GOT3 (cell line): ENCODE measurements around the gene RGMA.

Experiments used
- DNase-seq: peaks from one replicate; lab custom pipeline; 2025; ENCODE audit warnings: mixed read lengths; lab: John Stamatoyannopoulos, UW

The RGMA gene

GRCh38 chr15:93093765-93094164 is 4.8 kb upstream of the RGMA start:
- no peak for DNase-seq

- no peak for DNase-seq
Observed at GRCh38 chr15:93091465-93091864, 2.5 kb upstream of the RGMA start.

GRCh38 chr15:93089727-93090305 is 805 bp upstream of the RGMA start:
- DNase-seq, result no peak

GRCh38 chr15:93088200-93088980 is 621 bp downstream of the RGMA start:
- DNase-seq, result no peak

- DNase-seq, result no peak
Observed at GRCh38 chr15:93087825-93088199, 1.2 kb downstream of the RGMA start.

- no peak for DNase-seq
Observed at GRCh38 chr15:93086791-93087190, 2.2 kb downstream of the RGMA start.

GRCh38 chr15:93085692-93086091 is 3.3 kb downstream of the RGMA start:
- DNase-seq, result no peak

- DNase-seq, result no peak
Observed at GRCh38 chr15:93082861-93083260, 6.2 kb downstream of the RGMA start.

- no peak for DNase-seq
Observed at GRCh38 chr15:93081399-93081798, 7.6 kb downstream of the RGMA start.

GRCh38 chr15:93080451-93080850 is 8.6 kb downstream of the RGMA start:
- DNase-seq, result no peak

- DNase-seq, result no peak
Observed at GRCh38 chr15:93076875-93077274, 12.1 kb downstream of the RGMA start.

- DNase-seq, result no peak
Observed at GRCh38 chr15:93076217-93076616, 12.8 kb downstream of the RGMA start.

- DNase-seq, result no peak
Observed at GRCh38 chr15:93074599-93074998, 14.4 kb downstream of the RGMA start.

- DNase-seq, result no peak
Observed at GRCh38 chr15:93073465-93073952, 15.5 kb downstream of the RGMA start.

GRCh38 chr15:93072411-93073394 is 16.3 kb downstream of the RGMA start:
- DNase-seq, result no peak

GRCh38 chr15:93072011-93072410 is 17.0 kb downstream of the RGMA start:
- DNase-seq, result no peak

- DNase-seq, result no peak
Observed at GRCh38 chr15:93071469-93071936, 17.5 kb downstream of the RGMA start.

- DNase-seq, result no peak
Observed at GRCh38 chr15:93070551-93071296, 18.3 kb downstream of the RGMA start.

GRCh38 chr15:93070132-93070531 is 18.9 kb downstream of the RGMA start:
- no peak for DNase-seq

GRCh38 chr15:93068581-93069199 is 20.3 kb downstream of the RGMA start:
- no peak for DNase-seq

GRCh38 chr15:93067649-93068085 is 21.3 kb downstream of the RGMA start:
- DNase-seq, result no peak
